Astrocyte of the cerebellum (primary cell): ENCODE measurements around the gene PAWR.
"Not testable (repeated sequence)": the region's sequence is repeated elsewhere in the genome, so short reads cannot be mapped to it uniquely, and the experiment has no call there.

ENCODE experiments used
- DNase-seq: peaks from one replicate; pipeline ENCODE4 v3.0.0-alpha.2; 2011; ENCODE audit warnings: low read depth
- H3K4me3 ChIP-seq: 2 replicates; pipeline ENCODE4 v1.5.1; 2011; ENCODE audit warnings: mild to moderate bottlenecking, low read depth, low read length, moderate library complexity
- CTCF ChIP-seq: IDR thresholded peaks from 2 replicates; pipeline ENCODE4 v1.5.1; 2012; ENCODE audit warnings: low read length, low read depth, moderate library complexity, mild to moderate bottlenecking; ENCODE audit errors: missing control alignments
- in situ Hi-C: cut with HindIII; loops from 2 replicates; pipeline ENCODE4 v1.10.0; 2017; ENCODE audit warnings: low sequenced_read_pairs

PAWR gene

GRCh38 chr12:79643821-79644220 lies 46.9 kb downstream of the PAWR start:
- no peak overlapping the region for H3K4me3 ChIP-seq
- in situ Hi-C loops = no loop called here
- TF ChIP-seq CTCF = no peak
- DNase-seq = no peak

DNA sequence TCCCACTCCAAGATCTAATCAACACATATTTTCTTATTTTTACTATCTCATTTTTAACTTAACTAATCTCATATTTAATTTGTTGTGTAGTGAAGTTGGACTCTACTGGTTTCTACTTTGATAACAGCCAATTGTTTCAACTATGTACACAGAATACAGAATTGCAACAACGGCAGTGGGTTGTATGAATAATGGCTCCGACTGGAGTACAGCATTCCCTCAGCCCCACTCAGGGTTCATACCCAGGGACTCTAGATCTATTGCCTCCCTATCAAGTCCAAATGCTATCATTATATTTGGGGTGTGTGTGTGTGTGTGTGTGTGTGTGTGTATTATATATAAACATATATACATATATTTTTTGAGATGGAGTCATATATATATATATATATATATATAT lies 52.3 kb downstream of the PAWR start:
- DNase-seq = no peak
- H3K4me3 ChIP-seq = no peak overlapping the region
- in situ Hi-C loops = no loop called here
- TF ChIP-seq CTCF = no peak

DNA sequence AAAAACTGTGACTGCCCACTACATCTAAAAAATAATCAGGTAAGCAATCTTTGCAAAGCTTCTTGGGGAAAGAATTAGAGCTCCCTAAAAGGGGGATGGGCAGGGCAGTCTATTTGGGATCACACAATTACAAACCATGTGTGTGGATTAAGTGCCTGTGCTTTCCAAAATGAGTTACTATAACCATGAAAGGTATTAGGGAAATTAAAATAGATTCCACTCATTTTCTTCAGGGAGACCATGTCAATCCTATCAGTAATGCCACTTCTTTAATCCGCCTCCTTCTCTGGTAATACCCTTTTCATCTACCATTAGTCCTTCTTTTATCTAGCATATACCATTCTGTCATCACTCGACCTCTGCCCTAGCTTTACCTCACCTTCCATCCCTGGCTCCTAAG lies 53.7 kb downstream of the PAWR start:
- no peak for DNase-seq
- no peak for TF ChIP-seq CTCF
- H3K4me3 ChIP-seq = no peak overlapping the region
- in situ Hi-C loops = no loop called here

DNA sequence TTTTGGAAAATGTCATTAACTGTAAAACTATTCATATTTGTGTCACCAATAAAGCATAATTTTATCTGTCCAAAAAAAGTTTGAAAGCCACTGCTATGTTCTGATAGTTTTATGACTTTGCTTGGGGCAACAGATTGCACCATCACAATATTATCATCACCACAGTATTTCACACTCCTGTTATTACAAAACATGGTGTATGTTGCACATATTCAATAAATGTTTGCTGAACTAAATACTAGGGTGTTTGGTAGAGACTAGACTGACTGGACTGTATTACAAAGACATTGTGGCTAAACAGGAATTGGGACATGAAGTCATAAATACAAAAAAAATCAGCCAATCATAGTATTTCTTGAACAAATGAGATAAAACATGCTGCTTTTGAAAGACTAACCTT lies 55.1 kb downstream of the PAWR start:
- TF ChIP-seq CTCF = no peak
- in situ Hi-C loops = no loop called here
- no peak overlapping the region for H3K4me3 ChIP-seq
- no peak for DNase-seq

DNA sequence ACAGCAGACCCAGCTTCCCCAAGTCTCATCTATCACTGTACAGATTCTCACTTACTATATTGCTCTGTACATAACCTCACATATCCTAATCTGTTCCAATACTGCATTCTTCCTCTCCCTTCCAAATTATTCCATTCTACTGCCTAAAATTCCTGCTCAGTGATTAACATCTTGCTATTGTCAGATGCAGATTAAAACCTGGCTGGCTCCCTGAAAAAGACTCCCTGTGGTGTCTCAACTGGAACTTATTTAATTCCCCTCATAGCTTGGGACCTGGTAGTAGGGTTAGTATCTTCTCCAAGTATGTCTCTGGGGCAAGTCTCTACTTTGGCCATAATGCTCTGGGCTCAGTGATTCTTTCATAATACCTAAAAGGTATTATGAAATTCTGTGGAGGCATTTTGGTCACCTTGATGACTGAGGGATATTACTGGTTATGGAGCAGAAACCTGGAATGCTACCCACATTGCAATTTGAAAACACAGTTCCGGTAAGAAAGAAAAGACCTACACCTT lies 55.8 kb downstream of the PAWR start:
- TF ChIP-seq CTCF = no peak
- in situ Hi-C loops = no loop called here
- DNase-seq = peak; percentile 81
- H3K4me3 ChIP-seq = no peak overlapping the region

DNA sequence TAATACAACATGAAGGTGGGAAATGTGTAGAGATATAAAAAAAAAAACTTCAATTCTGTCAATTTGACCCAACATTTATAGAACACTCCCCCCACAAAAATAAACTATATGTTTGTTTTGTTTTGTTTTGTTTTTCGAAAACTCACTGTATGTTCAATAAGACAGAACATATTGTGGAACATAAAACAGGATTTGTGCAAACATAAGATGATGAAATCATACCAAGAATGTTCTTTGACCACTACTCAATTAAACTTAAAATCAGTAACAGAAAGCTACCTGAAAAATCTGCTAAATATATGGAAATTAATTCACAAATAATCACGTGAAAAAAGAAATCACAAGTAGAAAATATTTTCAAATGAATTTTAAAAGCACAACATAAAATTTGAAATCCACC lies 61.2 kb downstream of the PAWR start:
- H3K4me3 ChIP-seq = no peak overlapping the region
- TF ChIP-seq CTCF = no peak
- no peak for DNase-seq
- in situ Hi-C loops = no loop called here

DNA sequence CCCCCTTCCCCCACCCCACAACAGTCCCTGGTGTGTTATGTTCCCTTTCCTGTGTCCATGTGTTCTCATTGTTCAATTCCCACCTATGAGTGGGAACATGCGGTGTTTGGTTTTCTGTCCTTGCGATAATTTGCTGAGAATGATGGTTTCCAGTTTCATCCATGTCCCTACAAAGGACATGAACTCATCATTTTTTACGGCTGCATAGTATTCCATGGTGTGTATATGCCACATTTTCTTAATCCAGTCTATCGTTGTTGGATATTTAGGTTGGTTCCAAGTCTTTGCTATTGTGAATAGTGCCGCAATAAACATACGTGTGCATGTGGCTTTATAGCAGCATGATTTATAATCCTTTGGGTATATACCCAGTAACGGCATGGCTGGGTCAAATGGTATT lies 64.0 kb downstream of the PAWR start:
- H3K4me3 ChIP-seq, in situ Hi-C loops, DNase-seq: not testable (repeated sequence)
